22Rv1 (cell line): ENCODE measurements around the gene IKZF3.

Experiments used
- ZFX ChIP-seq: fragments of 450-650 bp; IDR thresholded peaks from 2 replicates; pipeline ENCODE4 v1.6.1; 2017; ENCODE audit warnings: antibody characterized with exemption, borderline replicate concordance
- TF ChIP-seq, protein P1 (sequence below): fragments of 450-650 bp; IDR thresholded peaks from 2 replicates; pipeline ENCODE4 v1.5.1; 2017; ENCODE audit warnings: mild to moderate bottlenecking

DNA sequence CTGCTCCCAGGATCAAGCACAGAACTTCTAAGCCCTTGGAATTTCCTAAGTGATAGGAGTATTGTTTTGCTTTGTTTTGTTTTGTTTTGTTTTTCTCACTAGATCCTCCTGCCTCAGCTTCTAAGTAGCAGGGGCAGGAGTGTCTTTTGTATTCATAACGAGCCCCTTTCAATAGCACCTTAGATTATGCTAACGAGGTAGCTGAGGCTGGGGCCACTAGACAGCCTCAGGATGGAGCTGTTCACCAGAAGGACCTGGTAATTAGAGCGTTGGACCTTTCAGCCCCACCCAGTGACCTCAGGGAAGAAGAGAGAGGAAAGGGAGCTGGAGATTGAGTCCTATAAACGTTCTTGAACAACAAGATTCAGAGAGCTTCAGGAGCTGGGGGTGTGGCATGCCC lies 43.6 kb downstream of the IKZF3 start:
- TF ChIP-seq, protein P1, sequence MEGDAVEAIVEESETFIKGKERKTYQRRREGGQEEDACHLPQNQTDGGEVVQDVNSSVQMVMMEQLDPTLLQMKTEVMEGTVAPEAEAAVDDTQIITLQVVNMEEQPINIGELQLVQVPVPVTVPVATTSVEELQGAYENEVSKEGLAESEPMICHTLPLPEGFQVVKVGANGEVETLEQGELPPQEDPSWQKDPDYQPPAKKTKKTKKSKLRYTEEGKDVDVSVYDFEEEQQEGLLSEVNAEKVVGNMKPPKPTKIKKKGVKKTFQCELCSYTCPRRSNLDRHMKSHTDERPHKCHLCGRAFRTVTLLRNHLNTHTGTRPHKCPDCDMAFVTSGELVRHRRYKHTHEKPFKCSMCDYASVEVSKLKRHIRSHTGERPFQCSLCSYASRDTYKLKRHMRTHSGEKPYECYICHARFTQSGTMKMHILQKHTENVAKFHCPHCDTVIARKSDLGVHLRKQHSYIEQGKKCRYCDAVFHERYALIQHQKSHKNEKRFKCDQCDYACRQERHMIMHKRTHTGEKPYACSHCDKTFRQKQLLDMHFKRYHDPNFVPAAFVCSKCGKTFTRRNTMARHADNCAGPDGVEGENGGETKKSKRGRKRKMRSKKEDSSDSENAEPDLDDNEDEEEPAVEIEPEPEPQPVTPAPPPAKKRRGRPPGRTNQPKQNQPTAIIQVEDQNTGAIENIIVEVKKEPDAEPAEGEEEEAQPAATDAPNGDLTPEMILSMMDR, result no peak
- TF ChIP-seq ZFX, result no peak
